Measurements from ENCODE around the gene FBXL2. TPM values are rescaled to one million over a fixed set of nuclear protein-coding genes. Genes with fewer than 3 reads are reported as not detected.
A peak's percentile ranks its signal among the peaks of the same experiment; 100 is the strongest.

The FBXL2 gene
- polyA plus RNA-seq, 2 of the 4 experiments (the other 2 are of a cell fraction) = 6.9 to 15.7 TPM

GRCh38 chr3:33394403-33395054 is 117.3 kb downstream of the FBXL2 start:
- ATAC-seq (no peak), DNase-seq (ENCODE audit: low read depth in 1 of 2, low spot score in 1 of 2) (no peak), FAIRE-seq (no peak)
- no peak for TF ChIP-seq RNF2 (IDR thresholded peaks at IDR 0.05; ENCODE audit: borderline replicate concordance, low read depth)
- no peak for TF ChIP-seq ZFP36 (IDR thresholded peaks at IDR 0.05; ENCODE audit: borderline replicate concordance, partially characterized antibody)
- TF ChIP-seq KDM5A (IDR thresholded peaks at IDR 0.05) = no peak
- TF ChIP-seq BHLHE40 (IDR thresholded peaks at IDR 0.05; ENCODE audit: low read depth, low read length) = no peak
- no peak for TF ChIP-seq NR3C1 (IDR thresholded peaks at IDR 0.05)
- no peak for TF ChIP-seq SREBF2 (IDR thresholded peaks at IDR 0.05)
- TF ChIP-seq JUNB (IDR thresholded peaks at IDR 0.05) = no peak
- TF ChIP-seq NPAS2 (CRISPR knock-in tag; IDR thresholded peaks at IDR 0.05; ENCODE audit: borderline replicate concordance) = no peak
- TF ChIP-seq E2F6 (IDR thresholded peaks at IDR 0.05; ENCODE audit: borderline replicate concordance, low read depth) = no peak
- TF ChIP-seq CBX8 (IDR thresholded peaks at IDR 0.05) = no peak
- TF ChIP-seq TFCP2L1 (CRISPR knock-in tag; IDR thresholded peaks at IDR 0.05) = no peak
- TF ChIP-seq ATOH8 (CRISPR knock-in tag; IDR thresholded peaks at IDR 0.05; ENCODE audit: low read depth) = no peak
- no peak for TF ChIP-seq POLR2AphosphoS2 (conservative IDR thresholded peaks at IDR 0.05; ENCODE audit: low read length)
- TF ChIP-seq BCL3 (IDR thresholded peaks at IDR 0.05) = no peak
- no peak for TF ChIP-seq FOSB (CRISPR knock-in tag; IDR thresholded peaks at IDR 0.05)
- no peak for TF ChIP-seq ELK1 (IDR thresholded peaks at IDR 0.05; ENCODE audit: low read depth, low read length)
- no peak for TF ChIP-seq CHD2 (IDR thresholded peaks at IDR 0.05; ENCODE audit: low read length, partially characterized antibody)
- no peak for TF ChIP-seq EHMT2 (IDR thresholded peaks at IDR 0.05; ENCODE audit: low read depth)
- no peak for TF ChIP-seq CTCF (IDR thresholded peaks at IDR 0.05)
- Histone ChIP-seq H3K27ac (peak overlapping the region in 1 of 2 experiments; percentile 61; a peak in 2 of 6 replicates), H3K9me3 (no peaks in the 10 kb centered on the region), H3K4me1 (peaks cover 36% of the 10 kb centered on the region), H3K4me2 (no peak overlapping the region), H3K4me3 (no peak overlapping the region)
- 86% methylated on average over 1 of the region's 1 CpG for WGBS (ENCODE audit: missing lambda C conversion rate)
- CTCF ChIA-PET = interaction anchor here (2.9 kb wide), 1 partner anchor 21 kb away, joined by 13 read pairs; no protein-coding TSS in a partner anchor
- POLR2A ChIA-PET = interaction anchor here (0.7 kb wide), 1 partner anchor 46 kb away, joined by 3 read pairs; no protein-coding TSS in a partner anchor

GRCh38 chr3:33395900-33396299 is 118.7 kb downstream of the FBXL2 start:
- 93% methylated on average over 7 of the region's 7 CpGs for WGBS (ENCODE audit: missing lambda C conversion rate)
- DNase-seq (ENCODE audit: low read depth in 1 of 2, low spot score in 1 of 2) = no peak
- Histone ChIP-seq H3K4me3 (no peak overlapping the region), H3K4me1 (peaks cover 36% of the 10 kb centered on the region), H3K27ac (no peak overlapping the region), H3K4me2 (no peak overlapping the region), H3K9me3 (no peaks in the 10 kb centered on the region)
- no peak for ATAC-seq
- POLR2A ChIA-PET = interaction anchor here (0.7 kb wide), 1 partner anchor 1097 kb away, joined by 7 read pairs; no protein-coding TSS in a partner anchor
- FAIRE-seq = no peak
- CTCF ChIA-PET = interaction anchor here (0.6 to 2.9 kb wide), 3 partner anchors 23 to 1694 kb away, joined by 3 to 13 read pairs (median 4); no protein-coding TSS in a partner anchor
- TF ChIP-seq FOXS1 (CRISPR knock-in tag; IDR thresholded peaks at IDR 0.05) (no peak), MAZ (IDR thresholded peaks at IDR 0.05; ENCODE audit: borderline replicate concordance, low read depth, low read length) (no peak)
